SH-SY5Y (cell line): ENCODE results near the gene FBRSL1.

Experiments used
- GATA2 ChIP-seq: IDR thresholded peaks from 2 replicates; pipeline ENCODE4 v1.6.1; 2011; ENCODE audit warnings: mild to moderate bottlenecking, low read depth, low read length
- GATA3 ChIP-seq: IDR thresholded peaks from 2 replicates; pipeline ENCODE4 v1.6.1; 2011; ENCODE audit warnings: low read depth, mild to moderate bottlenecking, low read length, moderate library complexity

Gene FBRSL1

GRCh38 chr12:132545955-132546354 lies 56.0 kb downstream of the FBRSL1 start:
- no peak for TF ChIP-seq GATA2
- TF ChIP-seq GATA3: no peak

- TF ChIP-seq GATA2 (no peak), GATA3 (no peak)
Observed at GRCh38 chr12:132546647-132547046, 56.7 kb downstream of the FBRSL1 start.

- TF ChIP-seq GATA2: no peak
Observed at GRCh38 chr12:132547205-132547740, 57.3 kb downstream of the FBRSL1 start.

GRCh38 chr12:132548430-132549058 lies 58.6 kb downstream of the FBRSL1 start:
- TF ChIP-seq GATA2 (no peak), GATA3 (no peak)

- TF ChIP-seq GATA2 (no peak), GATA3 (no peak)
Observed at GRCh38 chr12:132549059-132549458, 59.1 kb downstream of the FBRSL1 start.

- TF ChIP-seq GATA3 (no peak), GATA2 (no peak)
Observed at GRCh38 chr12:132550014-132550802, 60.3 kb downstream of the FBRSL1 start.

GRCh38 chr12:132550830-132551640 lies 61.1 kb downstream of the FBRSL1 start:
- no peak for TF ChIP-seq GATA2
- TF ChIP-seq GATA3: no peak

GRCh38 chr12:132551641-132552031 lies 61.7 kb downstream of the FBRSL1 start:
- no peak for TF ChIP-seq GATA3
- no peak for TF ChIP-seq GATA2

- no peak for TF ChIP-seq GATA3
- TF ChIP-seq GATA2: no peak
Observed at GRCh38 chr12:132554845-132555630, 65.1 kb downstream of the FBRSL1 start.

- TF ChIP-seq GATA3: no peak
- TF ChIP-seq GATA2: no peak
Observed at GRCh38 chr12:132555686-132556085, 65.7 kb downstream of the FBRSL1 start.

GRCh38 chr12:132556216-132556615 lies 66.3 kb downstream of the FBRSL1 start:
- TF ChIP-seq GATA3: no peak
- TF ChIP-seq GATA2: no peak

- TF ChIP-seq GATA3: no peak
- no peak for TF ChIP-seq GATA2
Observed at GRCh38 chr12:132556801-132557200, 66.8 kb downstream of the FBRSL1 start.

GRCh38 chr12:132557291-132558015 lies 67.5 kb downstream of the FBRSL1 start:
- TF ChIP-seq GATA2: no peak
- no peak for TF ChIP-seq GATA3
